NCI-H1436 (cell line): ENCODE results near the gene RGS7.
"Not testable (repeated sequence)": the region's sequence is repeated elsewhere in the genome, so short reads cannot be mapped to it uniquely, and the experiment has no call there.

Experiments
- DNase-seq: peaks from one replicate; lab custom pipeline; 2025; lab: John Stamatoyannopoulos, UW

RGS7 gene

DNA sequence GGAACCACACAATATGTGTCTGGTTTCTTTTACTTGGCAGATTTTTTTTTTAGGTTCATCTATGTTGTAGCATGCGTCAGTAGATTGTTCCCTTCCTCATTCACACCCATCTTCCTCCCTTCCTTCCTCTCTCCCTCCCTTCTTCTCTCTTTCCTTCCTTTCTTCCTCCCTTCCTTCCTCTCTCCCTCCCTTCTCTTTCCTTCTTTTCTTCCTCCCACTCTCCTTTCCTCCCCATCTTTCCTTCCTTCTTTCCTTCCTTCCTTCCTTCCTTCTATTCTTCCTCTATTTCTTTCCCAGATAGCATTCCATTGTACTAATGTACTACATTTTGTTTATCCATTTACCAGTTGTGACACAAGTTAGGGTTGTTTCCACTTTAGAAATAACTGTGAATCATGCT is 218.0 kb downstream of the RGS7 start:
- no peak for DNase-seq

DNA sequence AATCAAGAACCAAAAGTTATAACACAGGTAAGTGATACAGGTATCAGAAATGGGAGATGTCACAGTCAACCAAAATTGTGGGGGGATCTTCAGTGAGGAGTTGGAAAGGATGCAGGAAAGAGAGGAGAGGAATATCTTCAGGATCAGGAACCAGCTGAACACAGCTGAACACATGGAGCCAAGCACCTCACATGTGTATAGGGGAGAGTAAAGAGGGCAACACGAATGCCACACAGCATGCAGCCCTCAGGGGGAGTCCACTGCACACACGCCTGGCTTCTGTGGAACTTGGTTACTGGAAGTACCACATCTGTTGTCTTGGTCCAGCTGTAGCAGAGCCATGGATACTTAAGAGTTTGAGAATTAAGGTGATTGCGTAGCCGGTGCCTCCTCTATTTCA is 218.8 kb downstream of the RGS7 start:
- no peak for DNase-seq

DNA sequence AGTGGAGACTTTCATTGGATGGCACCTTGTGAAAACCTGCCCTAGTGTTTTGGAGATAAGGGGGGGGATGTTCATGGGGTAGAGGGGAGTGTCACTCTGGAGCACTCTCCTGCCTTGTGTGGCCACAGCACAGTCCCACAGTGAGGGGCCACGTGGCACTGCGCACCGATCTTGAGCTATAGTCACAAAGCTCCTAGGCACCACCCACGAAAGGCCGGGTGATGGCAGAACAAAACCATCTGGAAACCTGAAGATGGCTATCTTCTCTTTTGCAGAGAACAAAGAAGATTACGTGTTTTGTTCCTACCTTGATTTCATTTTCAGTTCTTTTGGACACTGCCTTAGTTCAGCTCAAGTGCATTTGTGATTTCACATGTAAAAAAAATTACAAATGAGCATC is 220.6 kb downstream of the RGS7 start:
- no peak for DNase-seq

DNA sequence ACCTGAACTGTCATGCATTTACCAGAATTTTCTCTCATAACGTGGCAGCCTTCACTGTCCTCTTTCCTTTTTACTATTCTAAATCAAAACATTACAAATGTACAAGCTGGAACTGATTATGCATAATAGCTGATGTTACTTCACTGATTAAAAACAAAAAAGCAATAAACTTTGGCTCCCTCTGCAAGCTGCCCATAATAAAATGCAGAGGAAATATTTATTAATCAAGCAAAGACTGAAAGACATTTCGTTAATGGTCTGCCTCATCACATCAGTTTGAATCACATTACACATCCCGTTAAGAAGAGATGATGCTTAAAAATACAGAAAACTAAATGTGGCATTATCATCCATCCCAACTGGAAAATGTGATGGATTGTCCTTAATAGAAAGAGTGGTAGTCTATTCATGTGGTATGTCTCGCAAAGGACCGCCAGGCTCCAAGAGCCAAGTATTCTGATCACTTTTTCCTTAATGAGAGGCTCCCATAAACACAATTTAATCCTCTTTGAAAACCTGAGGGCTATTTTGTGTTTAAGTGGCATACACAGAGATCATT is 225.3 kb downstream of the RGS7 start:
- DNase-seq = no peak

DNA sequence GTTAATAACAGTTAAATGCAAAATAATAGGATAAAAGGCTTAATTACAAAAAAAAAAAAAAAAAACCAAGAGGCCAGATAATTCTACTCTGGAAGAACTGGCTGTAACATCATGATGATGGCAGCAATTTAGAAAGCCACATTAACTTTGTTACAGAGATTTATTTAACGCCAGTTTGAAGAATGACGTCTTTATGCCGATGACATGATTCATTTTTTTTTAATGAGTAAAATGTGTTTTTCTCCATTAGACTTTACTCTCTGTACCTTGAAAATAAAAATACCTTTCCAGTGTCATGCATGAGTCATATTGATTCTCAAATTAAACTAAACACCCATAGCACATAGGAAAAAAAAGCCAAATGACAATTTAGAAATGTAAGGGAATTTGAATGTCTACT is 226.1 kb downstream of the RGS7 start:
- no peak for DNase-seq

DNA sequence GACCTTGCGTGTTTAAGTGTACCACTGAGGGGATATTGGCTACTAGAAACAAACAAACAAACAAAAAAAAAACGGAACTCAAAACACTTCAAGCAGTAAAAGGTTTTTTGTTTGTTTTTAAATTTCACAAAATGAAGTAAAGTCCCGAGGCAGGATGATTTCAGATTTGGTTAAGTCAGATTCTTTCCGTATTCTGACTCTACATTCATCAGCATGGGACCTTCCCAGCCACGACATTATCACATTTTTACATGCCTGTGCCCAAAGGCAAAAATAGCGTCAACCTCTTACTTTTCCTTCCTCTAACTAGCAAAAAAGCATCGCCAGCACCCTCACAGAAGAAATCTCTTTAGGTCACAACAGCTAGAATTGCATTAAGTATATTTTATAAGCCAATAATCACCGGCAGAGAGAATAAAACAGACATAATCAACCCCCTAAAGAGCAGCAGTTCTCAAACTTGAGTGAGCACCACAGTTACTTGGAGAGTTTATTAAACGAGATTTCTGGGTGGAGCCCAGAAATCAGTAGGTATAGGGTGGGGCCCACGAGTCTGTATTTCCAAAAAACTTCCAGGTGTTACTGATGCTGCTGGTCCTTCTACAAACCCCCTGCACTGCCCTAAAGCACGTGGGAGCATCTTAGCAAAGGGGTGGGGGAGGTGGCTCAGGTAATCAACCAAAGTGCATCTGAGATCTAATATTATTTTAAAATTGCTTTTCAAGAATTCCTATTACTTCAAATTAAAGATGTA is 227.6 kb downstream of the RGS7 start:
- DNase-seq = no peak

DNA sequence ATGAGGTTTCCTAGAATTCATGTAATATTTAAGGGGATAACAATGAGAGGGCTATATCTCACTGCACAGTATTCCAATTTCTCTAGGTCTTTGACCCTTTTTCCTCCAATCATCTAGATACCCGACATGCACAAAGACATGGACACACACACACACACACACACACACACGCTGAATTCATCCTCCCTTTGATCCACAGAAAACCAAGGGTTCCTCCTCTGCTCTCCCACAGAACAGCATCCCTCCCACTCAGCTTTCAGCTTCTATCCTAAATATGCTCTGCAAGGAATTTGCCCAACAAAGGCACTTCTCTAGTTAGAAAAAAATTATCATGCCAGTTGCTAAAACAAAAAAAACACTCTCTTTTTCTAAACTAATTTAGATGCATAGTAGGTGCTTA is 231.7 kb downstream of the RGS7 start:
- no peak for DNase-seq

DNA sequence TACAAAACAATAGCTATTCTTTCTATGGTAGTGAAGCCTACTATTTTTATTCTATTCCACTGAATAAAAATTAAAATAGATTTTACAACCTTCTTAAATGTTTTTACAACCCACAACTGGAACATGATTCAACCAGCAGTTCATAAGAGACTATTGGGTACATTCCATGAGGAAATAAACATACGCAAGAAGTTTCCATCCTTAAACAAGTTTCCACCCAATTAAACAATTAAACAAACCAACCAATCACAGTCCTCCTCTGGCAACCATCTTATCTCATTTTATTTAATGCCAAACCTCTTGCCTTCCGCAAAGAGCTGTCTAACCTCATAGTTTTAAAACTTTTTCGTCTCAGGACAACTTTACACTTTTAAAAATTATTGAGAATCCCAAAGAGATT is 239.0 kb downstream of the RGS7 start:
- DNase-seq = no peak

DNA sequence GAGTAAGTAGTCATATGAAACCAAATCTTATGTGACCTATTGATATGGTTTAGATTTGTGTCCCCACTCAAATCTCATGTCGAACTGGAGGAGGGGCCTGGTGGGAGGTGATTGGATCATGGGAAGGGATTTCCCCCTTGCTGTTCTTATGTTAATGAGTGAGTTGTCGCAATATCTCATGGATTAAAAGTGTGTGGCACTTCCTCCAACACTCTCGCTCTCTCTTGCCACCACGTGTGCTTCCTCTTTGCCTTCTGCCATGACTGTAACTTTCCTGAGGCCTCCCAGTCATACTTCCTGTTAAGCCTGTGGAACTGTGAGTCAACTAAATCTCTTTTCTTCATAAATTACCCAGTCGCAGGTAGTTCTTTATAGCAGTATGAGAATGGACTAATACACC is 241.2 kb downstream of the RGS7 start:
- DNase-seq = no peak

DNA sequence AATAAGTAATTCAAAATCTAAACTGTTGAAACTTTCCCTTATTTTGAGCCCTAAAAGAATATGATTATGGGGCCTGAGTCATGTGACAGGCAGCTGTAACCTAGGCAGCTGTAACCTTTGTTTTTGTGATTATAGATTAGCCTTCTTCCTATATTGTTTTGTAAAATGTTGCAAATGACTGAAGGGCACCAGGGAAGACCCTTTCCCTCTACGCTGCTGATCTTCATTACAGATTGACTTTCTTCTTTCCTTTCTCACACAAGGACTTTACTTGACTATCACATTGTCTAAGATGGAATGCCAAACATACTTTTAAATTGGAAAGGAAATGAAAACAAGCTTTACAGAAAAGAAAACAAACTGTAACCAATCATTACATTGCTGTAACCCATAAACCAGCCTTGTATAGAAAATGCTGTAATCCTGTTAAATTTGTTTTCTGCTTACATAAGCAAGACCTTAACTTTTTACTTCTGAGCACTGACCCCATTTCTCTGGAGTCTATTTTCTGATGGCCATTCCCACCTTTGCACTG is 242.2 kb downstream of the RGS7 start:
- DNase-seq = no peak

DNA sequence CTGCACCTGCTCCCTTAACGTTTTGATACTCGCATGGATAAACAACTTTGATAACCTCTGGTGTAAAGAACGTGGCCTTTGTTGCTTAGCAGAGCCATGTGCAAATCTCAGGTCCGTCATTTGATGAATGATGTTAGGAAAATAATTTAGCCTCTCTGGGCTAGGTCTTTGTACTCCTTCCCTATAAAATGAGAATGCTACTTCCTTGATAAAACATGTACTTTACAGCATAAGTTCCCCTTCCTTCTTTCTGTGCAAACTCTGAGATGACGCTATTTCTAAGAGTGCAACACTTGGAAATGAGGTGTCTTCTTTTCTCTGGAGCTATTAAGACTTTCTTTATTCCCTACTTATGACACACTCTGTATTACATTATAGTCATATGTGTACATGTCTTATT is 243.4 kb downstream of the RGS7 start:
- DNase-seq = no peak

DNA sequence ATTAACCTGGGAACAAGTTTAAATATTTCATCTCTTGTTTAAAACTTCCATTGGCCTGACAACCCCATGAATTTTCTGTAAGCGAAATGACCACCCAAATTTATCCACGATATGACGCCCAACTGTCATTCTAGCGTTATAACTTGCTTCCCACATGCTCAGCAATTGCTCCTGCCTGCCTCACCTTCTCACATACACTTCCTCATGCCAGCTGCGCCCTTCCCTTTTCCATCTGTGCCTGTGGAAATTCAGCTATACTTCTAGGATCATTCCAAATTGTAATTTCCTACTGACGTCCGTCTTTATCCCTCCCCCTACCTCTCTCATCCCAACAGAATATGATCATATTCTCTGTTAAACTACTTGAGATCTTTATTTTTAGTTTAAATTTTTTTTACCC is 248.0 kb downstream of the RGS7 start:
- DNase-seq = no peak

DNA sequence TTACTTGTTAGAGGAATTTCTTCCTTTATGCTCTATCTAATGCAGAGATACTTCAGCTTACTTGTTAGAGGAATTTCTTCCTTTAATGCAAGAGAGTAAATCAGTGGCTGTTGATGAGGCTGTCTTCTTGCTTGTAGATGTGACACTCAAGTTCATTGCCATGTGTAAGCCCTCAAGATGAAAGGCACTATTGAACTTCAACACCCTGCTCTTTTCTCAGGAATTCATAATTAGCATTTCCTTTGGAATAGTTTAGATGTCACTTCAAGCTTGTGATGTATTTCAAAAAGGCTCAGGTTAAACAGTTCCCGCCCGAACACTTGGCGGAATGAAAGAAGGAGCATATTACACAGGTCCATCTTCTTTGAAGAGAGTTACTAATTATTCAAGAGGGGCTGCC is 251.9 kb downstream of the RGS7 start:
- no peak for DNase-seq

DNA sequence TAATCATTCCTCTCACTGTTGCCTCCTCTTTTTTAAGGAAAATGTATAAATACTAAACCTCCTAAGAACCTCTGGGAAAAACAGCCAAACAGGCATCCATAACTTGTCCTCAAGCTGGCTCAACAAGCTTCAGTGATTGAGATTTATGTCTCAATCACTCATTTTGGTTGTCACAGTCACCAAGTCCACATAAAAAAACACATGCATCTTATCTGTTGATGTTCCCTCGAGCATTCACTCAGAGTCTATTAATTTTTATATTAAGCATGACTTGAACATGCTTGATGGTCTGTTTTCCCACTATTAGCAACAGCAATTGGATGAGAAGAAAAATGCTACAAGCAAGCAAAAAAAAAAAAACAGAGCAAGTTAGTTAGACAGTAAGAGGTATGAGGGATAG is 254.3 kb downstream of the RGS7 start:
- DNase-seq = no peak

DNA sequence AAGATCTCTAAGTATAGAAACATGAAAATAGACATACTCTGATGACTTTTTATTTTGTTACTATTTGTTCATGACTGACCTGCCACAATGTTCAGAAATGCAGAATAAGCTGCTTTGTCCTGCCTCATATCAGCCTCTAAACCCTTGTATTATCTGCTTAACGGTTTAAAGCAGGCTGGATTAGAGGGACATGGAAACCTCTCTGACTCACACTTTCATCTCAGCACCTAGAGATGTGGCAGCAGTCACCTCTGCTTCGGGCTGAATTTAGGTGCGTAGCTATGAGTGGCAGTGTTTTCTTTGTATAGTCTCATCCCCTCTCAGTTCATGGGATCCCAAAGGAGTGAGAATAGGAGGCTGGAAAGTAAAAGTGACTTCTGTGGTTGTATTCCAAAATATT is 255.4 kb downstream of the RGS7 start:
- no peak for DNase-seq

DNA sequence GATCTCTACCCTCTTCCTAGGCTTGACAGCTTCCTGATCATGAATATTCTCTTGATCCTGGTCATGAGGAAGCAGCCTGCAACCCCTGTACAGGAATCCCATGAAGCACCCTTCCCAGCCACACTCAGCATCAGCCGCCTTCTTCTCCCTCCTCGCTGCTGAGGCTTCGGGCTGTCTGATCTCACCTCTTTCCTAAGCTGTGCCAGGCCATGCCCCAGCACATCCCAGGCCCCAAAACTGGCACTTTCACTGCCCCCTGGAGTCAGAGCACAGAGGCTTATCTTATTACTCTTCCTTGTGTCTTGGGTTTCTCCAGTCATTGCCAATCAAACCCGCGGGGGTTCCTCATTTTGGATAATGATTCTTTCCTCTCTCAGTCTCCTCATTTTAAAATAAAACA is 259.5 kb downstream of the RGS7 start:
- DNase-seq = no peak

DNA sequence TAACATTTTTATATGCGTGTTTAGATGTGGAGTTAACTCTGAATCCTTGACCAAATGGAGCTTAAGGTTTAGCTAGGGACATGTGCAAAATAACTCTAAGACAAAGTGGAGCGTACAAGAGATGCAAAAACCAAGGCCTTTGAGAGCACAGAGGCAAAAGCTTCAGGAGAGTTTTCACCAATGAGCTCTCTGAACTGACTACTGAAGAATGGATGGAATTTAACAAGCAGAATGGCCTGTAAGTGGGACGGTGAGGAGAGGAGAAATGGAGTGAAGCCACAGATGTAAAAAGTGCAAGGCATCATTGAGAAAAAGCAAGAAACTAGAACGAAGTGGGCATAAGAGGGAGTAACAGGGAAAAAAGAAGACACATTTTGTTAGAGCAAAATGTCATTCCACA is 260.0 kb downstream of the RGS7 start:
- DNase-seq = no peak

DNA sequence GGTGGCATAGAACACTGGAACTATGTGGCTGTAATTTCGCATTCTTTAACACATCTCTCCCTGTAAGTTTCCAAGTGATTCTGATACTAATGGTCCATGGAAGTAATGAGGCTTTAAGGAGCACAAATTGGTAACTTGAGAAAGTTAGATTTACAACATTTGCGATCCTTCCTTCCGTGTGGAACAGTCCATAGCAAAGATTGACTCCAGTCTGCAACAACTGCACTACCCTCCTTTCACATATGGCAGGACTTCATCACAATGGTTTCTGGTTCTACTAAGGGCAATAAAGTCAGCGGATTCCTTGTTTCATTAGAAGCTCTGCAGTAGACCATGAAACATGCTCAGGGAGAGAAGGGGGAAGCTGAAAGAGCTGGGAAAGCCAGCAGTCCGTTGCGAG is 261.2 kb downstream of the RGS7 start:
- DNase-seq = no peak

DNA sequence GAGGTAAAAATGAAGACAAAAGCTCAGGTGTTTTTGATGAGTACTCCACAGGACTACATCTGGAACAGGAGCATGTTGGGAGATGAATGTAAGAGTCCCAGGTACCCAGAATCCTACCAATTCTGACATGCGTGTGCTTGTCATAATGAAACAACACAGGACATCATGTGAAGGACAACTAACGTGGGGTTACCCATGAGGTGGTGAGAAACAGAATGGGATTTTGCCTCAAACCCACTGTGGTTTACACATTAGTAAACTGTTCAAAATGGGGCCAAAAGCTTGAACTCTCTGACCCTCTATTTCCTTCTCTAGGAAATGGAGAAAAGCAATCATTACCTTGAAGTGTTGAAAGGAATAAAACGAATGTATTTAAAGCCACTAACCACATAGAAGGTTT is 266.2 kb downstream of the RGS7 start:
- DNase-seq = no peak

DNA sequence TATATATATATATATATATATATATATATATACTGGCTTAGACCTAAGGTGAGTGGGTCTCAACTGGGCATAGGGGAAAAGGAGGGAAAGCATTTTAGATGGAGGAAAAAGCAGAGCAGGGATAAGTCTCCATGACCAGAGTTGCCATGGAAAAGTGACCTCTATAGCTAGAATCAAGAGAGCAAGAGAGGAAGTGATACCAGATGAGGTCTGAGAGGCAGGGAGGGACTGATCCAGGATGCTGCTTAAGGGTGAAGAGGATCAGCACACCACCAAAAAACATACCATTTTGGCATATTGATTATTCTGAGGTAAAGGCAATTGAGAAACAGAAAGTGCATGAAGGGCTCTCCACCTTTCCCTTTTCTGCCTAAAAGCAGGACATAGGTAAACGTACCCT is 267.9 kb downstream of the RGS7 start:
- not testable (repeated sequence) for DNase-seq

DNA sequence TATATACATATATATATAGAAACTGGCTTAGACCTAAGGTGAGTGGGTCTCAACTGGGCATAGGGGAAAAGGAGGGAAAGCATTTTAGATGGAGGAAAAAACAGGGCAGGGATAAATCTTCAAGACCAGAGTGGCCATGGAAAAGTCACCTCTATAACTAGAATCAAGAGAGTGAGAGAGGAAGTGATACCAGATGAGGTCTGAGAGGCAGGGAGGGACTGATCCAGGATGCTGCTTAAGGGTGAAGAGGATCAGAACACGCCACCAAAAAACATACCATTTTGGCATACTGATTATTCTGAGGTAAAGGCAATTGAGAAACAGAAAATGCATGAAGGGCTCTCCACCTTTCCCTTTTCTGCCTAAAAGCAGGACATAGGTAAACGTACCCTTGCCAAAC is 268.9 kb downstream of the RGS7 start:
- DNase-seq = not testable (repeated sequence)

DNA sequence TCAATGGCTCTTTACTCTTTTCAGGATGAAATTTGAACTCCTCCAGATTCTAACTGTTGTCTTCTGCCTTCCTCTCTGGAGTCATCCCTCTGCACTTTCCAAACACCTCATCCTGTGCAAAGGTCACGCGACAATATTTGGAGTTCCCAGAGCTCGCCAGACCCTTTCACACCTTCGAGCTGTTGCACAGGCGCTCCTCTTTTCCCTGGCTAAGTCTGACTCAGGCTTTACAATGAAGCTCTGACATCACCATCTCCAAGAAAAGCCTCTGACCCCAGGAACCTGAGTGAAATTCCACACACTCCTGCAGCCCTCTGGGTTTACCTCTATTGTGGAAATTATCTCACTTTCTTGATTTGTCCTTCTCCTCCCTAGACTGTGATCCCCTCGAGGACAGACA is 270.3 kb downstream of the RGS7 start:
- DNase-seq = no peak

DNA sequence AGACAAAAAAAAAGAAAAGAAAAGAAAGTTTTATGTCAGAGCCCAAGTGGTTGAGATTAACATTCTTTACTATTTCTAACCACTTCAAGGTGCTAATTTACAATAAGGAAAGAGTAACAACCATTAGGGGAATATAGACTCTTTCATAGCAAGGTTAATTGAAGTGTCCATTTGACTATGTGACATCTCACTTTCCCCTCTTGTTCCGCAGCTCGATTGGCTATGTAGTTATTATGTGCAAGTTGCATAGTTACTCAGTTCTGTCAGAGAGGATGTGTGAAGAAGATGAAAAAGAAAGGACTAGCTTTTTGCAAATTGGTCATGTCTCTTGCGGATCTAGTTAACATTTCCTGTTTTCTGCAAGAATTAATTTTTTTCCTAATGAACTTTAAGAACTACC is 273.7 kb downstream of the RGS7 start:
- no peak for DNase-seq

DNA sequence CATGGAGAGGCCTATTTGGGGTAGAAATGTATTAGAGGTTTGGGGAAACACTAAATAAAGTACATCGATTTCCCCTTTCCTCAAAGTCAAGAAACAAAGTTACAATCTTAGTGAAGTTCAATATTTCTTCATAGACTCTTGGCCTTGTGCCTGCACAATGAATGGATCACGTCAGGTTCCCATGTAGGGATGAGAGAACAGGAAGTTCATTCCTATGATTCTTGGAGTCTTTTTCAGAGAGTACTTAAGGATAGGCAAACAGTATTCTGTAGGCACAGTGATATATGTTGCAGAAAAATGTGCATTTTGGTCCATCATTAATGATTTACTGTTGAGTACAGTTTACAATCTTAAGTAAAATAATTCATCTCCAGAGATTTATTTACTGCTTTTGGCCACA is 275.5 kb downstream of the RGS7 start:
- DNase-seq = no peak
